HepG2 (cell line): Measurements from ENCODE around the gene FGD2. TPM values are rescaled to one million over a fixed set of nuclear protein-coding genes. Genes with fewer than 3 reads are reported as not detected.

Source experiments
- AHDC1 ChIP-seq: sonication (generic); formaldehyde crosslinking; IDR thresholded peaks from 2 replicates; pipeline ENCODE4 v1.5.1; 2020; ENCODE audit warnings: mild to moderate bottlenecking, missing genetic modification reagents, borderline replicate concordance
- GTF3A ChIP-seq: sonication (generic); formaldehyde crosslinking; conservative IDR thresholded peaks from 2 replicates; pipeline ENCODE4 v1.4.0; 2020; ENCODE audit warnings: mild to moderate bottlenecking, missing genetic modification reagents
- HIVEP1 ChIP-seq: sonication (generic); formaldehyde crosslinking; IDR thresholded peaks from 2 replicates; pipeline ENCODE4 v1.4.0; 2020; ENCODE audit warnings: mild to moderate bottlenecking, missing genetic modification reagents
- JDP2 ChIP-seq: sonication (generic); formaldehyde crosslinking; IDR thresholded peaks from 2 replicates; pipeline ENCODE4 v1.8.1; 2022; ENCODE audit warnings: missing genetic modification reagents, borderline replicate concordance
- NBN ChIP-seq: fragments of 450-650 bp; conservative IDR thresholded peaks from 2 replicates; pipeline ENCODE4 v1.6.1; 2017
- PHF8 ChIP-seq: sonication (generic); formaldehyde crosslinking; IDR thresholded peaks from 2 replicates; pipeline ENCODE4 v1.5.0; 2020; ENCODE audit warnings: missing genetic modification reagents
- POGZ ChIP-seq: sonication (generic); formaldehyde crosslinking; IDR thresholded peaks from 2 replicates; pipeline ENCODE4 v1.4.0; 2020; ENCODE audit warnings: mild to moderate bottlenecking, missing genetic modification reagents
- RBFOX2 ChIP-seq: fragments of 200-400 bp; formaldehyde crosslinking; IDR thresholded peaks from 2 replicates; pipeline ENCODE4 v1.6.1; 2017; ENCODE audit warnings: low read depth, mild to moderate bottlenecking, low read length
- RFX1 ChIP-seq: fragments of 450-650 bp; IDR thresholded peaks from 2 replicates; pipeline ENCODE4 v1.6.1; 2017
- SALL1 ChIP-seq: sonication (generic); formaldehyde crosslinking; IDR thresholded peaks from 2 replicates; pipeline ENCODE4 v1.8.0; 2022; ENCODE audit warnings: mild to moderate bottlenecking, missing genetic modification reagents
- SUZ12 ChIP-seq: fragments of 150-350 bp; IDR thresholded peaks from 2 replicates; pipeline ENCODE4 v1.6.1; 2014; ENCODE audit warnings: low read depth, low read length
- ZFP36 ChIP-seq: fragments of 150-350 bp; IDR thresholded peaks from 2 replicates; pipeline ENCODE4 v1.6.1; 2018; ENCODE audit warnings: borderline replicate concordance, low read length, low read depth; ENCODE audit not compliant: partially characterized antibody
- ZFP91 ChIP-seq: sonication (generic); formaldehyde crosslinking; IDR thresholded peaks from 2 replicates; pipeline ENCODE4 v1.9.0; 2022; ENCODE audit warnings: missing genetic modification reagents, mild to moderate bottlenecking, borderline replicate concordance
- ZIK1 ChIP-seq: sonication (generic); formaldehyde crosslinking; IDR thresholded peaks from 2 replicates; pipeline ENCODE4 v1.5.0; 2020; ENCODE audit warnings: mild to moderate bottlenecking, low read depth, missing genetic modification reagents, borderline replicate concordance
- ZNF207 ChIP-seq: fragments of 450-650 bp; IDR thresholded peaks from 2 replicates; pipeline ENCODE4 v1.6.1; 2016; ENCODE audit warnings: antibody characterized with exemption, borderline replicate concordance
- ZNF253 ChIP-seq: sonication (generic); formaldehyde crosslinking; IDR thresholded peaks from 2 replicates; pipeline ENCODE4 v1.8.0; 2022; ENCODE audit warnings: mild to moderate bottlenecking, missing genetic modification reagents, borderline replicate concordance
- ZNF432 ChIP-seq: sonication (generic); formaldehyde crosslinking; IDR thresholded peaks from 2 replicates; pipeline ENCODE4 v1.5.0; 2020; ENCODE audit warnings: missing genetic modification reagents, mild to moderate bottlenecking, borderline replicate concordance
- ZNF547 ChIP-seq: sonication (generic); formaldehyde crosslinking; IDR thresholded peaks from 2 replicates; pipeline ENCODE4 v1.5.1; 2020; ENCODE audit warnings: mild to moderate bottlenecking, missing genetic modification reagents
- ZNF773 ChIP-seq: sonication (generic); formaldehyde crosslinking; IDR thresholded peaks from 2 replicates; pipeline ENCODE4 v1.4.0; 2020; ENCODE audit warnings: missing genetic modification reagents, borderline replicate concordance
- polyA plus RNA-seq, 8 experiments: library from polyadenylated mRNA; depleted of rRNA in 3 of 8; stranded (reverse) in 7 of 8; unstranded in 1 of 8; fragments of >200 nt; fragmentation: Illumina TruSeq in 4 of 8; extraction: Trizol in 4 of 8; gene quantifications; 2 replicates each; pipeline versions ENCODE4 v1.2.1 to v1.2.3, GENCODE V29; 2011 to 2016; ENCODE audit warnings: low read depth in 4 of 8, missing spikeins in 1 of 8, mixed read lengths in 1 of 8; ENCODE audit not compliant: insufficient read depth in 1 of 8
- total RNA-seq, 5 experiments: library from RNA; depleted of rRNA; stranded (reverse); fragments of >200 nt; fragmentation: Illumina TruSeq; extraction: Trizol; gene quantifications; 2 replicates each; pipeline ENCODE4 v1.2.3, GENCODE V29; 2016; ENCODE audit warnings: low read depth in 1 of 5
- TF ChIP-seq, protein P1 (sequence below): sonication (generic); formaldehyde crosslinking; IDR thresholded peaks from 2 replicates; pipeline ENCODE4 v1.5.1; 2020; ENCODE audit warnings: missing genetic modification reagents, mild to moderate bottlenecking, borderline replicate concordance

The FGD2 gene
- total and polyA plus RNA-seq, 2 of the 13 experiments (the other 11 are each of a cell fraction or from before 2014, with no cell fraction given) = not detected

DNA sequence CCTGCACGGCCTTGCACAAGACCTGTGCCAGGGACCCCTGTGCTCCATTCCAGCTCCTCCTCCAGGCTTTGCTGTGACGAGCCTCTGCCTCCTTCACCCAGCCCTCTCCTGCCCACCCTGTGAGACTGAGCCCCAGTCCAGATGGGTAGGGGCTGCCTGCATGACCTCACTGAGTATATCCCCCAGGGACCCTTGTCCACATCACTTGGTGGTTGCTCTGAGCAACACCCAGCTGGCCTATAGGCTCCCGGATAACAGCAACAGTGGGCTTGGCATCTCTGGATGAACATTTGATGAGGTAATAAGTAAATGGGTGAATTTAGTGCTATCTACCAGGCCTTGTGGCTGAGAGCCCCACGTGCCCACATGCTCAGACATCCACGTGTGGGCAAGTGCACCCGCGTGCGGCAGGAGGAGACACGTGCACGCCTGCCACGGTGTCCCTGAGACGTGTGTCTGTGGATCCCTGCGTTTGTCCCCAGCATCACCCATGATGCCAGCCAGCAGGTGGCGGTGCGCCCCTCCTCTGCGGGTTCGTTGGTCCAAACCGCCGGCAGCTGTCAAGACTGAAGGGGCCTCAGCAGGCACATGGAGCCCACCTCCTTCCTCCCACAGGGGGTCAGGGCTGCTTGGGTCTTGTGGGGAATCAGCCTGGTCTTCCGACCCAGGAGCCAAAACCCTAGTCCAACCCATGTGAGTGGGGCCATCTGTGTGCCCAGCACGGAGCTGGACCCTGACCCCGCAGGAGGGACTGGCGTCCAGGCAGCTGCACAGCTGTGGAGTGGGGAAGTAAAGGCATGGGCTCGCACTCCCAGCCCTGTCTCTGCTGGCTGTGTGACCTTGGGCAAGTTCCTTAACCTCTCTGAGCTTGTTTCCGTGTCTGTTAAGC, 45.9 kb downstream of the FGD2 start (continued):
- TF ChIP-seq AHDC1 (CRISPR knock-in tag) = no peak
- peak; percentile 85; the same call in 1 of the 2 replicates for TF ChIP-seq ZIK1
- no peak for TF ChIP-seq GTF3A
- no peak for TF ChIP-seq NBN
- no peak for TF ChIP-seq ZNF432 (CRISPR knock-in tag)
- TF ChIP-seq ZFP91 (CRISPR knock-in tag) = peak; percentile 93
- 0 out of 2 replicates have a peak, but pooled peaks have one; percentile 46 for TF ChIP-seq POGZ
- no peak for TF ChIP-seq ZNF253 (CRISPR knock-in tag)
- no peak for TF ChIP-seq JDP2 (CRISPR knock-in tag)
- peak; percentile 40; the same call in 1 of the 2 replicates for TF ChIP-seq PHF8 (CRISPR knock-in tag)
- TF ChIP-seq, protein P1, sequence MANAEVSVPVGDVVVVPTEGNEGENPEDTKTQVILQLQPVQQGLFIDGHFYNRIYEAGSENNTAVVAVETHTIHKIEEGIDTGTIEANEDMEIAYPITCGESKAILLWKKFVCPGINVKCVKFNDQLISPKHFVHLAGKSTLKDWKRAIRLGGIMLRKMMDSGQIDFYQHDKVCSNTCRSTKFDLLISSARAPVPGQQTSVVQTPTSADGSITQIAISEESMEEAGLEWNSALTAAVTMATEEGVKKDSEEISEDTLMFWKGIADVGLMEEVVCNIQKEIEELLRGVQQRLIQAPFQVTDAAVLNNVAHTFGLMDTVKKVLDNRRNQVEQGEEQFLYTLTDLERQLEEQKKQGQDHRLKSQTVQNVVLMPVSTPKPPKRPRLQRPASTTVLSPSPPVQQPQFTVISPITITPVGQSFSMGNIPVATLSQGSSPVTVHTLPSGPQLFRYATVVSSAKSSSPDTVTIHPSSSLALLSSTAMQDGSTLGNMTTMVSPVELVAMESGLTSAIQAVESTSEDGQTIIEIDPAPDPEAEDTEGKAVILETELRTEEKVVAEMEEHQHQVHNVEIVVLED (CRISPR knock-in tag) = peak; percentile 35; the same call in 1 of the 2 replicates
- TF ChIP-seq SALL1 (CRISPR knock-in tag) = peak; percentile 96
- TF ChIP-seq SUZ12 = no peak
- no peak for TF ChIP-seq RFX1
- TF ChIP-seq ZNF547 (CRISPR knock-in tag) = no peak
- no peak for TF ChIP-seq ZNF773 (CRISPR knock-in tag)
- no peak for TF ChIP-seq ZNF207
- TF ChIP-seq HIVEP1 (CRISPR knock-in tag) = peak; percentile 77
- peak; percentile 67 for TF ChIP-seq ZFP36
- TF ChIP-seq RBFOX2 = no peak
